Activated naive CD4-positive, alpha-beta T cell treated with Interleukin-2 at 50 U/mL for 16 hours (primary cell): ENCODE data around the gene PET117.
"Not testable (repeated sequence)": the region's sequence is repeated elsewhere in the genome, so short reads cannot be mapped to it uniquely, and the experiment has no call there.

Experiments used
- DNase-seq: peaks from one replicate; pipeline ENCODE4 v3.0.0-alpha.2; 2020

The PET117 gene

DNA sequence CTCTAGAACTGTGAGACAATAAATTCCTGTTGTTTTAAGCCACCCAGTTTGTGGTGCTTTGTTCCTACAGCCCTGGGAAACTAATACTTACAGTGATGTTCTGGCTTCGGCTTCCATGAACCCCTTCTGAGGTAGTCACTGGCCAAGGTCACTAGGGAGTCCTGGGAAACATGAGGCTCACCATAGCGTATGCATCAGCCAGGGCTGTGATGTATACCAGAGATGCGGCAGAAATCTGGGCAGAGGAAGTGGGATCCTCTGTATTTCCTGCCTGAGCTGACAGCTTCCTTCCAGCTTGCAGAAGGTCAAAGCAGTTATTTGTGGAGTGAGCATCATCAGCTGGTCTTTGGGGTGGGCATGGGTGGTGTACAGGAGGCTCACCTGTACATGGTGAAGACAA, 27.9 kb downstream of the PET117 start:
- no peak for DNase-seq

DNA sequence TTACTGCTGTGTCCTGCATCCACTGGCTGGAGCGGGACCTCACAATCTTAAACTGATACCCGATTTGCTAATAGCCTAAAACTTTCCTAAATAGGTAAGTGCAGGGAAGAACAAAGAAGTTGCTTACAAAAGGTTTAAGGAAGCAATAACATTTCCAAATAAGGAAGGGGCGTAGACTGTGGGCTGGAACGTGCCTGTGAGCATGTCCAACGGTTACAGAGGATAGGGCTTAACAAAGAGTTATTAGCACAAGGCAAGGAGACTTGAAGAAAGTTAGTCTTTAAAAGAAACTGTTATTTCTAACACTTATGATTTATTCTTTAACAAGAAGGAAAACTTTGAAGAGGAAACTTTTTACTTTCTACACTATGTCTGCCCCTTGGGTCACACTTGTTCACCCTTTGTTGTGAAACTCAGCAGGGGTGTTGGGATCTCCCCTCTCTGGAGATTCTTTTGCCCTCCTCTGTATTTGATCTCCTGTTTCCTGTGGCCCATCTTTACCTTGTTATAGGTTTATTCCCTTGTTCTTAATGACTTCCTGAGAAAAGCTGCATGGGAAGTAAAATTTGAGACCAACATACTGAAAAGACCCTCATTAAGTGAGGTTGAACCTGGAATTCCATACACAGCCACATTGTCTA, 28.7 kb downstream of the PET117 start:
- no peak for DNase-seq

DNA sequence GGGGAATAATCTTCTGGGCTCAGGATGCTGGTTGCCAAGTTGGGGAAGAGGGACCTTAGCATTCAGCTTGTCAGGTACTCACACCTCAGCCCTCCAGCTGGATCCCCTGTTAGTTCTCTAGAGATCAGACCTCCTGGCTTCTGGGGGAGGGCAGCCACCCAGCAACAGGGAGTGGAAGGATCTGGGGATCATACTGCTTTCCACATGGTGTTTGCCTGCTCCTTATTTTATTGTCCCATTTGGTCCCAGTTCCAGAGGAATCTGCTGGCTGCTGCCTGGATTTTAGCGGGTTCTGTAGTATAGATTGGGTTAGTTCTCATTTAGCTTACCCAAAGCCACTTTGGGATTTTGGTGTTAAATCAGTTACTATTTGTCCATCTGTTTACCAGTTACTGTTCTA, 29.3 kb downstream of the PET117 start:
- no peak for DNase-seq

DNA sequence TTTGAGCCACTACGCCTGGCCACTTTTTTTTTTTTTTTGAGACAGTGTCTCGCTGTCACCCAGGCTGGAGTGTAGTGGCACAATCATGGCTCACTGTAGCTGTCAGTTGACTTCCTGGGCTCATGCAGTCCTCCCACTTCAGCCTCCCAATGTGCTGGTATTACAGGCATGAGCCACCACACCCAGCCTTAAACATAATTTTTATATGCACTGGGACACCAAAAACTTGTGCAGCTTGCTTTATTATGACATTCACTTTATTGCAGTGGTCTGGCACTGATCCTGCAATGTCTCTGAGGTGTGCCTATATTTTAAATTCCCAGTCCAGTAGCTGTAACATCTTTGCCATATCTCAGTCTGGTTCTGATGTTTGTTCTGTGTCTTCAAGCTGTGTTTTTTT, 34.7 kb downstream of the PET117 start:
- DNase-seq: no peak

DNA sequence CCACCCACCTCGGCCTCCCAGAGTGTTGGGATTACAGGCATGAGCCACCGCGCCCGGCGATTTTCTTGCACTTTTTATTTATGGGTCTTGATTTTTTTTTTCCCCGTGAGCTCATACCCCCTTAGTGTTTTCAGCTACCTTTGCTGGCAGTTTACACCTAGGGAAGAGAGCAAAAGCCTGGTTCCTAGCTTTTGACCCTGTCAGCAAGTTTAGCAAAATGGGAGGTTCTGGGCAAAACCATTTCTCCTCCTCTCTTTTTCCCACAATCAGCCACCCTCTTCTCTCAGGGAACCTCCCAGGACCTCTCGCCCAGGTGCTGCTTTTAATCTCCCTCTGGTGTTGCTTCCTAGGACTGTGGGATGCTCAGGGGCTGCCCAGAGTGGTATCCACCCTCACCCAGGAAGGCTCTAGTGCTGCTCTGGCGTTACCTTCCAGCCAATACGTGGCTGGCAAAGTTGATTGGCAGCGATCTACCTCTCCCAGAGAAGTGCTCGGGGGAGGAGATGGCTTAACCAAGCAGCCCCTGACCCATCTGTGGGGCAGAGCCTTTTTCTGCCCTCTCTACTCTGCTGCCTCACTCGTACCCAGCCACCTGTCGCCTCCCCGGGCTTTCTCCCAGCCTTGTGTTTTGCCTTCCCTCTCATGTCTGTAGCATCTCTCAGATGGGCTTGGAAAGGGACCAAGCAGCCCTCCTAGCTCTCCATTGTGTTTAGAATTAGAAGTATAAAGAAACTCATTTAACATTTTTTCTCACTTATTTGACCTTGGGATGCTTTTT, 37.4 kb downstream of the PET117 start:
- no peak for DNase-seq

DNA sequence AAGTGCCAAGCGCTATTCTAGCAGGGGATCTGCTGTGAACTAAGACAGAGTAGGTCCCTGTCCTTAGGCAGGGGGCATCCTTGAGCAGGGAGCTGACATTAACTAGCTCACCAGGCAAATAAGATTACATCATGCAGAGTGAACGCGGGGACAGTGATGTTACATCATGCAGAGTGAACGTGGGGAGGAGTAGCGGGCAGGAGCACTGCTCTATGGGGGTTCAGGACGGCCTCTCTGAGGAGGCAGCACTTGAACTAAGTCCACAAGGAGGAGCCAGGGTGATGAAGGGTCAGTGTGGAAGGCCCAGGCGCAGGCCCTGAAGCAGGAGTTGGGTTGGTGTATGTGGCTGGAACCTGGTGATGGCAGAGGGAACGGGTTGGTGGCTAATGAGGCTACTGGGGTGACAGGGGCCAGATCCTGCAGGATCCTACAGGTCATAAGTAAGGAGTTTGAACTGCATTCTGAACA, 38.7 kb downstream of the PET117 start:
- no peak for DNase-seq

DNA sequence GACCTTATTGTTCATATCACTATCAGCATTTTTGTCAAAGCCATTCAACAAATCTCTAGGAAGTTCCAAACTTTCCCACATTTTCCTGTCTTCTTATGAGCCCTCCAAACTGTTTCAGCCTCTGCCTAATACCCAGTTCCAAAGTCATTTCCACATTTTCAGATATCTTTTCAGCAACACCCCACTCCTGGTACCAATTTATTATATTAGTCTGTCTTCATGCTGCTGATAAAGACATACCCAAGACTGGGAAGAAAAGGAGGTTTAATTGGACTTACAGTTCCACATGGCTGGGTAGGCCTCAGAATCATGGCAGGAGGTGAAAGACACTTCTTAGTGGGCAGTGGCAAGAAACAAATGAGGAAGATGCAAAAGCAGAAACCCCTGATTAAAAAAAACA, 42.7 kb downstream of the PET117 start:
- not testable (repeated sequence) for DNase-seq

DNA sequence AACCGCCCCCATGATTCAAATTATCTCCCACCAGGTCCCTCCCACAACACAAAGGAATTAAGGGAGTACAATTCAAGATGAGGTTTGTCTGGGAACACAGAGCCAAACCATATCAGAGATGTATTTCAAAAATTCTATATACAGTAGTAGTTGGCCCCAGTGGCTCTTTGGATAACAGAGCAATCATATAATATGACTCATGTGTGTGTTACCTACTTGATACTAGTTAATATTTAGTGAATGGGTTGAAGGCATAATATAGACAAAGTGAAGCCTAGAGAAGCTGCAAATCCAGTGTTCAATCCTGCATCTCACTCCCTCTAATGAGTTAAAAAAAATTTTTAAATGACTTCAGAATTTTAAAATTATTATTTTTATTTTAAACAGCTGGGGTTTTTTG, 43.2 kb downstream of the PET117 start:
- DNase-seq: no peak

DNA sequence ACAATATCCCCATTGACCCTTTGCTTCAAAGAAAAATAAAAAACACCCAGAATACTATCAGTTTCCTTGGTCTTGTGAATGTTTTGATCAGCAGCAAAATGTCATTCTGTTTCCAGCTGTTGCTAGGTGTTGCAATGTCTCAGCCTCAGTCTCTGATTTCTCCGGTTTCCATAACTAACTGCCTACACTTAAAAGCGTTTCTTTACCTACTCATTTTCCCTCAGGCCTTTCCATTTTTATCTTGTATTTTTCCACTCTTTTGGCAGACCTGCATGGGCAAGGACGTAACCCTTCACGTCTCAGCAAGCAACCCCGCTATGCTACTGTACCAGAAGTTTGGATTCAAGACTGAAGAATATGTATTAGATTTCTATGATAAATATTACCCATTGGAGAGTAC, 49.4 kb downstream of the PET117 start:
- DNase-seq: no peak

DNA sequence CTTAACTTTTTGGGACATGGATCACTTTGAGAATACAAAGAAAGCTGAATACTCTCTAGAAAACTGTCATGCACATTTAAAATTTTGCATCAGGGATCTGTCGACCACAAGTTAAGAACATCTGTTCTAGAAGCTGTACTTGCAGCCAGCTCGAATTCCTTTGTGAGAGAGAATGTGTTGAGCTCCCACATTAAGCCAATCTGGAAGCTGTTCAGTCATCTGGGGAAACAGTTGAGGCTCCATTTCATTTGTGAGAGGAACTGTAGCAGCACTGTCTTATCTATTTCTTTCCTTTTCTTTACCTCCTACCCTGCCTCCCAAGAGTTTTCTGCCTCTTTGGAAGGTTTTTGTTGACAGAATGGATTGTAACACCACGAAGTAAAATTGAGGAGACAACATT, 50.8 kb downstream of the PET117 start:
- DNase-seq: no peak

DNA sequence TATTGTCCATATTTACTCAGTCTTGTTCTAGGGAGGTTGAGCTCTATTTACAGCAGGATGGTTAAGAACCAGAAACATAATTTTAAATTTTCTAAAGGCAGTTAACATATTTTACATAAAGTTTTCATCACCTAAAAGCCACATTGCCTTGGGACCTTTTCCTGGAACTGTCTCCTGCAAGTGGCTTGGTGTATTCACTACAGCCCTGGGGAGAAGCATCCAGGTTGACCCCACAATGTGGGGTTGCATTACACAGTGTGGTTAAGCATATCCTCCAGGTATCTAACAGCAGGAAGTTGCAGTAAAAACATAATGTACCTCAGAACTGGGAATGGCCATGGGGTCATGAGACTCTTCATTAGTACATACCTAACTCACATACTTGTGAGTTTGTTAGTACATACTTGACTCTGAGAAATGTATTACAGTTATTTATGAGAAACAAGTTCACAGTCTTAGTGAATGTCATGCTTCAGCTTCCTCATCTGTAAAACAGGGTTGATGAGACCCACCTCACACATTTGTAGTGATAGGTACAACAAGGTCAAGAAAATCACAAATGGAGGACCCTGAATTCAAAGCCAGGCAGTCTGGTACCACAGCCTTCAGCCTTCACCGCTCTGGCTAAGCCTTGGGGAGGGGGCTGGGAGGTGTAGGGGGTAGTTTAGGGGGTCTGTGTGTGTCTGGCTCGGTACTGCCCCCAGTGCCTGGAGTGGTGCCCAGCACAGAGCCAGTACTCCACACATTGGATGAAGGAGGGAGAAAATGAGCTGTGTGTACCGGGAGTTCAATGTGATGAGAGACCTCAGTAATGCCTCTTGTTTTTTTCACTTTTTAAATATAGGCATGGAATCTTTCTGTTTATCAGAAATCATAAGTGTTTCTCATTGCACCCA, 52.9 kb downstream of the PET117 start:
- no peak for DNase-seq

DNA sequence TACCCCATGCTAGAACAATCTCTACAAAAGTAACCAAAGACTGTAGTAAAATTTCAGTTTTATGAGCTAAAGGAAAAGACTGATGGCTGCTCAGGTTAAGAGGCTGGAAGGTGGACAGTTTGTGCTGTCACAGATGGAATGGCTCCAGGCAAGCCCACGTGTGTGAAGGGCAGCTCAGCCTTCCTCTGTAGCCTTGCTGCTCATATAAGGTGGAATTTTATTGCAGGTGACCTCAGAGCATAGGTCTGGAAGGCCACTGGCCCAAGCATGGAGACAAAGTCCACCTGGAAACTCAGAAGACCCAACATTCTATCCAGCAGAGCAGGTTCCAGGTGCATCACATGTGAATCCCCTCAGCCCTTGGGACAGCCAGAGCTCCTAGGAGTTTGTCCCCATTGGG, 53.6 kb downstream of the PET117 start:
- no peak for DNase-seq
